ENCODE results near the gene NUP155. TPM values are rescaled to one million over a fixed set of nuclear protein-coding genes. Genes with fewer than 3 reads are reported as not detected.
A peak's percentile ranks its signal among the peaks of the same experiment; 100 is the strongest.
"Not testable (repeated sequence)": the region's sequence is repeated elsewhere in the genome, so short reads cannot be mapped to it uniquely, and the experiment has no call there.

NUP155 gene
- polyA plus RNA-seq, 3 donors = 25.2 to 30.6 (median 26.9) TPM

- DNase-seq (ENCODE audit: extremely low read depth in 1 of 11, low read depth in 9 of 11, low spot score in 4 of 11) = no peak
Measured at GRCh38 chr5:37310360-37310759, 60.5 kb downstream of the NUP155 start.

- DNase-seq (ENCODE audit: extremely low read depth in 1 of 11, low read depth in 9 of 11, low spot score in 4 of 11) = no peak
Measured at GRCh38 chr5:37308793-37309192, 62.1 kb downstream of the NUP155 start.

- DNase-seq (ENCODE audit: extremely low read depth in 1 of 11, low read depth in 9 of 11, low spot score in 4 of 11) = no peak
Measured at GRCh38 chr5:37304888-37305287, 66.0 kb downstream of the NUP155 start.

- DNase-seq (ENCODE audit: extremely low read depth in 1 of 11, low read depth in 9 of 11, low spot score in 4 of 11) = not testable (repeated sequence)
Measured at GRCh38 chr5:37296313-37296712, 74.6 kb downstream of the NUP155 start.

GRCh38 chr5:37283214-37283820 is 87.6 kb downstream of the NUP155 start:
- no peak for DNase-seq (ENCODE audit: extremely low read depth in 1 of 11, low read depth in 9 of 11, low spot score in 4 of 11)

- no peak for DNase-seq (ENCODE audit: extremely low read depth in 1 of 11, low read depth in 9 of 11, low spot score in 4 of 11)
Measured at GRCh38 chr5:37275511-37275910, 95.4 kb downstream of the NUP155 start.

- DNase-seq (ENCODE audit: extremely low read depth in 1 of 11, low read depth in 9 of 11, low spot score in 4 of 11) = peak in 2 of 11 donors; percentile 1 to 21
Measured at GRCh38 chr5:37272511-37272910, 98.4 kb downstream of the NUP155 start.

- DNase-seq (ENCODE audit: extremely low read depth in 1 of 11, low read depth in 9 of 11, low spot score in 4 of 11) = not testable (repeated sequence)
Measured at GRCh38 chr5:37268100-37268499, 102.8 kb downstream of the NUP155 start.

GRCh38 chr5:37255774-37256358 is 115.0 kb downstream of the NUP155 start:
- DNase-seq (ENCODE audit: extremely low read depth in 1 of 11, low read depth in 9 of 11, low spot score in 4 of 11) = no peak

GRCh38 chr5:37254581-37254980 is 116.3 kb downstream of the NUP155 start:
- no peak for DNase-seq (ENCODE audit: extremely low read depth in 1 of 11, low read depth in 9 of 11, low spot score in 4 of 11)

GRCh38 chr5:37251665-37252064 is 119.2 kb downstream of the NUP155 start:
- no peak for DNase-seq (ENCODE audit: extremely low read depth in 1 of 11, low read depth in 9 of 11, low spot score in 4 of 11)

- DNase-seq (ENCODE audit: extremely low read depth in 1 of 11, low read depth in 9 of 11, low spot score in 4 of 11) = peak in 2 of 11 donors; percentile 2 to 10
Measured at GRCh38 chr5:37249815-37250164, 121.1 kb downstream of the NUP155 start.

GRCh38 chr5:37248970-37249814 is 121.7 kb downstream of the NUP155 start, which contains the start of gene CPLANE1:
TSS of gene CPLANE1 (minus strand) at chr5:37249376. CDS start at chr5:37247698, 1,678 bp downstream.
- DNase-seq (ENCODE audit: extremely low read depth in 1 of 11, low read depth in 9 of 11, low spot score in 4 of 11) = peak; percentile 52 to 77 (median 74)

- DNase-seq (ENCODE audit: extremely low read depth in 1 of 11, low read depth in 9 of 11, low spot score in 4 of 11) = peak in 3 of 11 donors; percentile 4 to 19 (median 10)
Measured at GRCh38 chr5:37248421-37248969, 122.4 kb downstream of the NUP155 start.

GRCh38 chr5:37247496-37247895 is 123.4 kb downstream of the NUP155 start:
- DNase-seq (ENCODE audit: extremely low read depth in 1 of 11, low read depth in 9 of 11, low spot score in 4 of 11) = no peak

GRCh38 chr5:37247036-37247435 is 123.9 kb downstream of the NUP155 start:
- DNase-seq (ENCODE audit: extremely low read depth in 1 of 11, low read depth in 9 of 11, low spot score in 4 of 11) = no peak

Data from renal cortex interstitium (tissue), 11 donors.